Left lobe of liver (tissue), 2 donors: ENCODE measurements around the gene NUP85. TPM values are rescaled to one million over a fixed set of nuclear protein-coding genes. Genes with fewer than 3 reads are reported as not detected.
"Not testable (repeated sequence)": the region's sequence is repeated elsewhere in the genome, so short reads cannot be mapped to it uniquely, and the experiment has no call there.

Source experiments
- ATAC-seq: fragments of 200-7000 bp; cut with Tn5 transposase; one replicate; pipeline ENCODE4 v1.9.1; 2020; ENCODE audit warnings: mild to moderate bottlenecking, moderate library complexity
- DNase-seq: peaks from one replicate; pipeline ENCODE4 v3.0.0-alpha.2; 2020; ENCODE audit warnings: low spot score
- total RNA-seq: library from RNA; stranded (reverse); gene quantifications from one replicate; pipeline ENCODE4 v1.2.1, GENCODE V29; 2021
- donor health status: DM: no; HTN: no; CAD: no; lungs with moderate emphysema.
- donor health status: DM: no; HTN: yes; CAD: no.

NUP85 gene
- total RNA-seq, 1 donor from 2014 or later: 33.8 TPM

GRCh38 chr17:75199886-75200618 lies 5.4 kb upstream of the NUP85 start:
- no peak for DNase-seq
- no peak for ATAC-seq

- DNase-seq (no peak), ATAC-seq (no peak)
These were observed 299 bp downstream of the NUP85 start for GRCh38 chr17:75205793-75206163.

GRCh38 chr17:75207050-75207407 lies 1.6 kb downstream of the NUP85 start:
- not testable (repeated sequence) for DNase-seq, ATAC-seq

- DNase-seq: peak; percentile 75
- peak; percentile 52 for ATAC-seq
These were observed 2.3 kb downstream of the NUP85 start for GRCh38 chr17:75207760-75208159.

- peak; percentile 4 for ATAC-seq
- DNase-seq: no peak
These were observed 2.7 kb downstream of the NUP85 start for GRCh38 chr17:75208161-75208560.

GRCh38 chr17:75209061-75209460 lies 3.6 kb downstream of the NUP85 start:
- DNase-seq: no peak

GRCh38 chr17:75218131-75218530 lies 12.7 kb downstream of the NUP85 start:
- DNase-seq (no peak), ATAC-seq (no peak)

More at GRCh38 chr17:75209061-75209460, 3.6 kb downstream of the NUP85 start:
- no peak for ATAC-seq

GRCh38 chr17:75219815-75220214 lies 14.3 kb downstream of the NUP85 start:
- DNase-seq (no peak), ATAC-seq (no peak)

- ATAC-seq: no peak
- DNase-seq: no peak
These were observed 19.5 kb downstream of the NUP85 start for GRCh38 chr17:75225016-75225415.

GRCh38 chr17:75227729-75228128 lies 22.2 kb downstream of the NUP85 start:
- DNase-seq (no peak), ATAC-seq (no peak)

- no peak for DNase-seq
- ATAC-seq: peak; percentile 45
These were observed 22.8 kb downstream of the NUP85 start for GRCh38 chr17:75228305-75228704.

- DNase-seq (no peak), ATAC-seq (peak; percentile 20)
These were observed 23.4 kb downstream of the NUP85 start for GRCh38 chr17:75228847-75229246.

GRCh38 chr17:75231071-75231470 lies 25.6 kb downstream of the NUP85 start:
- ATAC-seq (no peak), DNase-seq (no peak)

GRCh38 chr17:75231741-75232464 lies 26.4 kb downstream of the NUP85 start:
- DNase-seq: no peak
- no peak for ATAC-seq

GRCh38 chr17:75232786-75233185 lies 27.3 kb downstream of the NUP85 start:
- ATAC-seq (no peak), DNase-seq (no peak)

- peak; percentile 32 for ATAC-seq
- DNase-seq: no peak
These were observed 31.9 kb downstream of the NUP85 start for GRCh38 chr17:75237100-75238014.

- DNase-seq (no peak), ATAC-seq (no peak)
These were observed 32.6 kb downstream of the NUP85 start for GRCh38 chr17:75238020-75238580.

GRCh38 chr17:75238684-75239191 lies 33.3 kb downstream of the NUP85 start:
- ATAC-seq (peak; percentile 81), DNase-seq (no peak)

- DNase-seq (no peak), ATAC-seq (peak; percentile 2)
These were observed 33.7 kb downstream of the NUP85 start for GRCh38 chr17:75239214-75239613.

GRCh38 chr17:75239778-75240393 lies 34.4 kb downstream of the NUP85 start:
- no peak for DNase-seq
- peak; percentile 11 for ATAC-seq
